Fibroblast of skin of scalp (primary cell): ENCODE data around the gene KAZALD1.
A peak's percentile ranks its signal among the peaks of the same experiment; 100 is the strongest.

ENCODE experiments used
- DNase-seq: peaks from one replicate; pipeline ENCODE4 v3.0.0-alpha.2; 2013

The KAZALD1 gene

GRCh38 chr10:101095550-101096213 lies 33.9 kb downstream of the KAZALD1 start:
- DNase-seq, result peak; percentile 61

- no peak for DNase-seq
Measured at GRCh38 chr10:101096378-101096777, 34.6 kb downstream of the KAZALD1 start.

GRCh38 chr10:101097881-101098280 lies 36.1 kb downstream of the KAZALD1 start:
- no peak for DNase-seq

GRCh38 chr10:101099901-101100300 lies 38.1 kb downstream of the KAZALD1 start:
- no peak for DNase-seq

GRCh38 chr10:101101372-101101881 lies 39.6 kb downstream of the KAZALD1 start:
- no peak for DNase-seq

GRCh38 chr10:101103430-101103829 lies 41.6 kb downstream of the KAZALD1 start:
- DNase-seq, result no peak

GRCh38 chr10:101106351-101106750 lies 44.6 kb downstream of the KAZALD1 start:
- DNase-seq, result no peak

GRCh38 chr10:101107771-101108170 lies 46.0 kb downstream of the KAZALD1 start:
- no peak for DNase-seq

- no peak for DNase-seq
Measured at GRCh38 chr10:101110856-101111523, 49.2 kb downstream of the KAZALD1 start.

- DNase-seq, result no peak
Measured at GRCh38 chr10:101111547-101111946, 49.8 kb downstream of the KAZALD1 start.

GRCh38 chr10:101112799-101113594 lies 51.2 kb downstream of the KAZALD1 start:
- DNase-seq, result no peak

GRCh38 chr10:101113890-101114403 lies 52.2 kb downstream of the KAZALD1 start:
- no peak for DNase-seq

GRCh38 chr10:101114646-101115045 lies 52.9 kb downstream of the KAZALD1 start:
- no peak for DNase-seq
